SKM-1 treated with dmso at 0.1 percent for 144 hours (cell line): Measurements from ENCODE around the gene TMEM163.
"Not testable (repeated sequence)": the region's sequence is repeated elsewhere in the genome, so short reads cannot be mapped to it uniquely, and the experiment has no call there.

Source experiments
- DNase-seq: peaks from one replicate; lab custom pipeline; 2025; ENCODE audit not compliant: unreplicated experiment; lab: John Stamatoyannopoulos, UW

The TMEM163 gene

GRCh38 chr2:134537702-134538101 is 181.1 kb downstream of the TMEM163 start:
- DNase-seq = no peak

- DNase-seq = no peak
Observed at GRCh38 chr2:134537121-134537520, 181.7 kb downstream of the TMEM163 start.

- DNase-seq = no peak
Observed at GRCh38 chr2:134536296-134536695, 182.5 kb downstream of the TMEM163 start.

DNA sequence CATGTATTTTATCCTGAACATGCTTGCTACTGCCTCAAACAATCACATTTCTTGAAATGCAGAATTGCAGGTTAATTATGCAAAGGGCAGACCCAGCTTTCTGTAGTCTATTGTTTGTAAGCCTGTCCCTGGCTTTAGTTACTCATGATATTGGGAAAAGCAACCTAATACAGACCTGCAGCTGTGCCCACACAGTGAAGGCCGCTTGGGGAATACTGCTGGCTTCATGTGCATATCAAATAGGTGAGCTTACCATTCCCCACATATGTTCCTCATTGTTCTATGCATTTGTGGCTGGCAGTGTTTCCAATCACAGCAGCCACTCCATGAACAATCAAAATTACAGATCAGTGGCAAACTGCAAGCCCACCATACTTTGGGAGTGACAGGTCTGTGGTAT is 186.3 kb downstream of the TMEM163 start:
- DNase-seq = no peak

GRCh38 chr2:134527381-134527780 is 191.4 kb downstream of the TMEM163 start:
- no peak for DNase-seq

DNA sequence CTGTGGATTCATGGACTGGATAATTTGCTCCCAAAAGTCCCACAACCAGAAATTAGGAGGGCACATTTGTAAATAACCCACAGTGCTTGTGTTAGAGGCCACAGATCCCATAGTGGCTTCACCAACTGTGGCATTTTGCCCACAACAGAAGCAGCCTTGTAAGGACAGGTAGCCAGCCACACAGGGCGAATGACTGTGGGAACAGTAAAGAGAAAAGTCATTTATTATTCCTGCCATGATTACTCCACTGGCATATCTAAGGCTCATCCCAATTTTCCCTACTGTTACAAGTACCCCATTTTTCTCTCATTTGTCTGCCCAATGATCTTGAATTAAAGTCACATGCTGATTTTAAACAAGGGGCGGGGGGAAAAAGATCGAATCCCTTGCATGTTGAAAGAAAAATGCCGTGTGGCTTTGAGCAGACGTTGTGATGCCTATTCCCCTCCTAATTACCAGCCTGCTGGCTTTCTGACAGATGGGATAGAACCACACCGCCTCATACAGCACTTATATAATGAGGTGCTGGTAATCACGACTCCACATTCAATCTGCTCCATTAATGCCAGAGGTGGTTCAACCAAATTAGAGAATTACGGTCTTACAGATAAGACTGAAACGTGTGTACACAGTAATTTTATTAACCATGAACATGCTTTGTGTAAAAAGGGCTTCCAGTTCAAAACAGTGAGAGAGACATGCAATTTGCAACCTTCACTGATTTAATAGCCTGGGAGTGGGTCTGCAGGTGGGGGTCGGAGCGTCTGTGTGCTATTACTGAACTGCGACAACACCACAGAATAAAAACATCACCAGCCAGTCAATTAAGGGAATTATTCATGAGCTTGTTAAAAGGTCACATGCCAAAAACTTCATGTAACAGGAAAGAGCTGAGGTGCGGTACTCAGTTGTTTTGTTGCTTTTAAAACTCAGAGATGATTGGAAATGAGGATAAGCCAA is 196.0 kb downstream of the TMEM163 start:
- DNase-seq = no peak

DNA sequence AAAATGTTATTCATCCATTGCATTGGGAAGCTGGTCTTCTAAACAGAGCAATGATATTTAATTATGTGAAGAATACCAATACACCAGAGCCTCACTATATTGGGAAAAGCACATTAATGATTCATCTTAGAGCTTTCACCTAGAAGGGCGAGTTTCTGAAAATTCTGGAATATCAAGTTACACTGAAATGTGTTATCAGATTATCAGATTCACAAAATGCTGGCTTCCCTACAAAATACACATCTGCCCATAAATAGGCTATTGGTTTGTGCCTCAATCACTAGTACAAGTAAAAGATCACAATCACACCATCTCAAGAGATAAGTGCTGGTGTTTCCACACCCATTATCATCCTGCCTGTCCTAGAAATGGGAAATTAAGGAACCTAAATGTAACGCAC is 200.7 kb downstream of the TMEM163 start:
- no peak for DNase-seq

- no peak for DNase-seq
Observed at GRCh38 chr2:134515137-134515536, 203.7 kb downstream of the TMEM163 start.

DNA sequence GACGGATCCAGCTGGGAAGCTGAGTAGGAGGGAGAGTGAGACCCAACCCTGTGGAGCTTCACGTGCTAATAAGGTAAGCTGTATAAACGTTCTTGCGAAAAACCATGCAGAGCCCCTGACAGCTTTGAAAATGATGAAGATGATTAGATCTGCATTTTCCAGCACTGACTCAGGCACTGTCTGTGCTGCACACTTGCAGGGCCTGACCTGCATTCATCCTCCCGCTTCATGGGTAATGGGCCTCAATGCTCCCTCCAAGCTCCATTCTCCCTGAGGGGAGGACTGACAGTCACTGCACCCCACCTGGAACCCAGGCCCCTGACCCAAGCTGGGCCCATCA is 205.4 kb downstream of the TMEM163 start:
- DNase-seq = no peak

DNA sequence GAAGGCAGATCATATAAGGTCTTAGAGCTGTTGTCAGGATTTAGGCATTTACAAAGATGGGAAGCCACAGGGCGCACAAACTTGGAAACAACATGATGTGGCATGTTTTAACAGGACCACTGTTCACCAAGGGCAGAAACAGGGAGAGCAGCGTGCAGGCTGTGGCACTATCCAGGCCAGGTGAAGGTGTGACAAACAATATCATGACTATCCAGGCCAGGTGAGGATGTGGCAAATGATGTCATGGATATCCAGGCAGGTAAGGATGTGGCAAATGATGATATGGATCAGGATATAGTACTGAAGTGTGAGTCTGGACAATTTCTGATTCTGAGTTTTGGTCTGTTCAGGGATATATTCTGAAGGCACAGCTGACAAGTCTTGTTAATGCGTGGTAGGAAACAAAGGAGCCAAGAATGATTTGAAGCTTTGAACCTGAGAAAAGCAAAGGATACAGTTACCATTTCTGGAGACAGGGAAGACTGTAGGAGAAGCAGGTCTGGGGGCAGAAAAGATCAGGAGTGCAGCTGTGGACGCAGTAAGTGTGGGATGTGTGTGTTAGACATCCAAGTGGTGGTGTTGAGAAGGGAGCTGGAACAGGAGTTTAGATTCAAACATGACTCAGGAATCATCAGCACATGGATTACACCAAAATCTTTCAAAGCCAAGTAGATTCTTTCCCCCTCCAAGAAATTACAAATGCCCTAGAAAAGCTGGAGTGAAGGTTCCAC is 205.9 kb downstream of the TMEM163 start:
- DNase-seq = no peak

DNA sequence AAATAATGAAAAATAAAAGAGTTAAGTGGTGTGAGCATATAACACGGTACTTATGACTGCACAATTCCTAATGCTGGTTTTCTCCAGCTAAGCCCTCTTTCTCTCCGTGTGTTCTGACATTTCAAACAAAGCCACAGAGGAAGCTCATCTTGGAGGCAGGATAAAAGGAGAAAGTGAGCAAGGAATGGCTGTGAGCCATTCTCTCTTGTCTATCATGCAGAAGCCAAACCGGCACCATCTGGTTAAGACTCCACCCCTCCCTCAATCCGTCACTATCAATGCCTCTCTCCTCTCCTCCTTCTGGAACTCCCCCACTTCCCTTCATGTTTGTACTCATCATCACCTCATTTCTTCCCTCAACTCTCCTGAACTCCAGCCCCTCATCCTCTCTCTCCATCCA is 210.4 kb downstream of the TMEM163 start:
- no peak for DNase-seq

GRCh38 chr2:134507697-134508096 is 211.1 kb downstream of the TMEM163 start:
- no peak for DNase-seq

GRCh38 chr2:134507159-134507558 is 211.6 kb downstream of the TMEM163 start:
- DNase-seq = not testable (repeated sequence)

- no peak for DNase-seq
Observed at GRCh38 chr2:134505446-134505845, 213.4 kb downstream of the TMEM163 start.

- no peak for DNase-seq
Observed at GRCh38 chr2:134504586-134505336, 214.0 kb downstream of the TMEM163 start.

DNA sequence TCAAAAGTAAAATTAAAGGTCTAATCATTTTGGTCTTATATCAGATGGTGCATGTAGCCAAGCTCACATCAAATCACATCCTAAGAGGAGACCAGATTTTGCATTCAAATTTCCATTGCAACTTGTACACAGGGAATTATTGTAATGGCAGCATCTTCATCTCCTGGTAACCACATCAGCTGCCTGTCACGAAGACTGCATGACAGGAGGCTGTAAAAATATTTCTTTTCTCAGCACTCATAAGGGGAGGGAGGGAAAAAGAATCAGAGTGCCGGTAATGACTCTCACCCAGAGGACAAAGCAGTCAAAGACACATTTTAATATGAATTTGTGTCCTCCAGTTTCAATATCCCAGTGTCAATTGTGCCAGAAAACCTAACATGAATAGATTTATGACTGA is 216.7 kb downstream of the TMEM163 start:
- DNase-seq = no peak

GRCh38 chr2:134501476-134502091 is 217.2 kb downstream of the TMEM163 start:
- no peak for DNase-seq

GRCh38 chr2:134500211-134500935 is 218.4 kb downstream of the TMEM163 start:
- DNase-seq = no peak

DNA sequence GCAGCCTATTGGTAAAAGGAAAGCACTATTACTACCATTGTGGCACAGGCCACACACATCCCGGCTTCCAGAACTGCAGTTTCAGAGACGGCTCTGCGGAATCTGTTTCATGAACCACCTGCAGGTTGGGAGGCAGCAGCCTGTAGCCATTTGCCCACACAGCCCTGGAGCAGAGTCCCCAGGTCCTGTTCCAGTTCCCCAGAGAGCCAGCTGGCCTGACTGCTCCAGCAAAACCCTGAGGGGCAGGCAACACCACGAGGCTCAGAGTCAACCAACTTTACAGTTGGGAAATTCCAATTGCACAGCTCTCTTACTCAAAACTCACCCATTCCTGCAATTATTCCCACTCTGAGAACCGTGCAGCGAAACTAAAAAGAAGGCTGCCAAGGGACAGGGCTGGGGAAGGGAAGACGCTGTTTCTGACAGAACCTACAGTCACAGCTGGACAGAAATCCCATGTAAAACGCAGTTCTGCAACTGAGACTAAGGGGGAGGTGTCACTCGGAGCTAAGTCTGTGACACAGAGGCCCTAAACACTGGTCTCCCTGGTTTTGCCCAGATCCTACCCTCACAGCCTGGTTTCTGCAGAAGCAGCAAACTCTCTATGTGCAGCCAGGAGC is 219.4 kb downstream of the TMEM163 start:
- DNase-seq = no peak

DNA sequence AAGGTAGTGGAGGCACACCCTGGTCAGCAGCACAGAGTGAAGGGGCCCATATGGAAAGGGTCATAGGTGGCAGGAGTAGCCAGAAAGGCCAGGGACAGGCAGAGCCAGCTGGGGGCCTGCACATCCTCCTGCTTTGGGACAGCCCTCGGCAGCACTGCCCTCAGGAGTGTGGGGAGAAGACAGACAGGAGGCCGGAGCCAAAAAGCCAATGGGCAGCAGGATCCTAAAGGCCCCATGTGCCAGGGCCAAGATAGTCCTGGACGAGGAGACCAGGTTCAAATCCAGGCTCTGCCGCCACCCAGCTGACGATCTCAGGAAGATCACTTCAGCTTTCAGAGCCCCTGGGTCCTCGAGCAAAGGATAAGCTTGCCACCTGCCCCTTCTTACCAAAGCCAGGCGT is 220.1 kb downstream of the TMEM163 start:
- DNase-seq = no peak
